Measurements from ENCODE around the gene ZDHHC11B.
"Not testable (repeated sequence)": the region's sequence is repeated elsewhere in the genome, so short reads cannot be mapped to it uniquely, and the experiment has no call there.

The ZDHHC11B gene

DNA sequence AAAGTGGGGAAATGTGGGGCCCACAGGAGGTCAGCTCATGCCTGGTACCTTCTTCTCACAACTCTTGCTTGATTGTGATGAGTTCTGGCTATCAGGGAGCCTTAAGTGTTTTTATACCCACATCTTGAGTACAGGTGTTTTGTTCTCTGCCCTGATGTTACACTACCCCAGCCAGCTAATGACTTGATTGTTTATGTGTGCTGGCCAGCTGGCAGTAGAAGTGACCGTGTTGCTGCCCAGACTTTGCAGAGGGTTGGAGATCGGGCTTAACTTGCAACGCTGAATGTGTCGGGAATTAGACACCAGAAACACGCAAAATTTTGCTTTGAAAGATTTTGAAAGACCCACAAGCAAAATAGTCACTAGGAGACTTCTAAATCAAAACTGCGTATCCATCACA lies 16.9 kb upstream of the ZDHHC11B start:
- H4K91ac ChIP-seq (ENCODE audit: low read depth, low read length, poor library complexity), result no peak overlapping the region
- no CpG with 5 or more reads among the region's 6 CpGs for WGBS, 2 donors (ENCODE audit: extremely low coverage in 2 of 2, insufficient read length in 2 of 2, insufficient replicate concordance in 1 of 2)
- H2AK5ac ChIP-seq (ENCODE audit: low read depth, low read length), result no peak overlapping the region
- H4K8ac ChIP-seq (ENCODE audit: low read depth, low read length), result peak overlapping the region; percentile 82
- DNase-seq (ENCODE audit: low spot score), result no peak
- no peaks in the 10 kb centered on the region for H3K27me3 ChIP-seq (ENCODE audit: control insufficient read depth in 3 of 3, insufficient read depth in 3 of 3, low read depth in 1 of 3, low read length in 3 of 3)
- H2BK5ac ChIP-seq (ENCODE audit: low read length), result no peak overlapping the region
- H3K18ac ChIP-seq (ENCODE audit: low read length), result no peak overlapping the region
- H3K14ac ChIP-seq (ENCODE audit: low read length), result no peak overlapping the region
- no peak overlapping the region for H3K23ac ChIP-seq (ENCODE audit: low read depth, low read length, poor library complexity)
- no peaks in the 10 kb centered on the region for H3K79me1 ChIP-seq (ENCODE audit: low read depth, low read length)
- no peaks in the 10 kb centered on the region for H3K9me3 ChIP-seq (replicated peaks in 1 of 2; ENCODE audit: control insufficient read depth in 2 of 2, insufficient read depth in 1 of 2, low read depth in 1 of 2, low read length in 2 of 2)
- H3K4ac ChIP-seq (ENCODE audit: low read length), result no peak overlapping the region
- no peaks in the 10 kb centered on the region for H3K4me1 ChIP-seq (ENCODE audit: control insufficient read depth in 2 of 2, insufficient read depth in 1 of 2, low read depth in 1 of 2, low read length in 2 of 2)
- H3K36me3 ChIP-seq (replicated peaks in 1 of 2; ENCODE audit: control insufficient read depth in 2 of 2, insufficient read depth in 2 of 2, low read length in 2 of 2), result no peaks in the 10 kb centered on the region
- no peak overlapping the region for H2AFZ ChIP-seq (ENCODE audit: low read length)
- no peak overlapping the region for H2BK120ac ChIP-seq (ENCODE audit: low read depth, low read length)
- no peak overlapping the region for H3K27ac ChIP-seq (replicated peaks; ENCODE audit: low read length)
- H2BK15ac ChIP-seq (ENCODE audit: low read length), result no peak overlapping the region
- H3K9ac ChIP-seq (ENCODE audit: low read depth, low read length, poor library complexity), result no peak overlapping the region
- H2BK12ac ChIP-seq (ENCODE audit: low read length), result no peak overlapping the region
- H3K4me3 ChIP-seq (ENCODE audit: low read length in 2 of 2), result no peak overlapping the region
- no peak overlapping the region for H3K4me2 ChIP-seq (ENCODE audit: insufficient read depth, low read length, poor library complexity, severe bottlenecking)

DNA sequence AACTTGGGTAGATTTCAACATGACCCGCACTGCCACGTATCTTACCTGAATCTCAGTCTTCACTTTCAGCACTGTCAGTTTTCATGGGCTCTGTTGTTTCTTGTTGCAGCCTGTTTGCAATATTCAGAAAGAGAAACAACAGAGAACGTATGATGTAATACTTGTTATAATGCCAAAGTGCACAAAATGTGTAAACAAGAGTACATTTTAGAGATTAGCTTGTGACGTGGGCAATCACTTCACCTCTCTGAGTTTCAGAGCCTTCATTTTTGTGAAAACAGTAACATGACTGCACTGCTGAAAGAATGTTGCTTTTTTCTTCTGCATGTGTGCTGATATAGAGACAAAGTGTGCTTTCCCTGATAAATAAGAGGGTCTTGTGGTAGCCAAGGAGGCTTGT lies 16.5 kb upstream of the ZDHHC11B start:
- not testable (repeated sequence) for H2AFZ ChIP-seq (ENCODE audit: low read length); H3K4me1 ChIP-seq (ENCODE audit: control insufficient read depth in 2 of 2, insufficient read depth in 1 of 2, low read depth in 1 of 2, low read length in 2 of 2); H3K36me3 ChIP-seq (replicated peaks in 1 of 2; ENCODE audit: control insufficient read depth in 2 of 2, insufficient read depth in 2 of 2, low read length in 2 of 2); DNase-seq (ENCODE audit: low spot score); H3K79me1 ChIP-seq (ENCODE audit: low read depth, low read length); H2BK120ac ChIP-seq (ENCODE audit: low read depth, low read length); H3K23ac ChIP-seq (ENCODE audit: low read depth, low read length, poor library complexity); H4K91ac ChIP-seq (ENCODE audit: low read depth, low read length, poor library complexity); H3K18ac ChIP-seq (ENCODE audit: low read length); H3K27ac ChIP-seq (replicated peaks; ENCODE audit: low read length); H3K4ac ChIP-seq (ENCODE audit: low read length); H3K14ac ChIP-seq (ENCODE audit: low read length); H3K4me3 ChIP-seq (ENCODE audit: low read length in 2 of 2); H2BK12ac ChIP-seq (ENCODE audit: low read length); H4K8ac ChIP-seq (ENCODE audit: low read depth, low read length); H3K4me2 ChIP-seq (ENCODE audit: insufficient read depth, low read length, poor library complexity, severe bottlenecking); H3K9me3 ChIP-seq (replicated peaks in 1 of 2; ENCODE audit: control insufficient read depth in 2 of 2, insufficient read depth in 1 of 2, low read depth in 1 of 2, low read length in 2 of 2); H3K9ac ChIP-seq (ENCODE audit: low read depth, low read length, poor library complexity); H2BK15ac ChIP-seq (ENCODE audit: low read length); H3K27me3 ChIP-seq (ENCODE audit: control insufficient read depth in 3 of 3, insufficient read depth in 3 of 3, low read depth in 1 of 3, low read length in 3 of 3); H2BK5ac ChIP-seq (ENCODE audit: low read length); H2AK5ac ChIP-seq (ENCODE audit: low read depth, low read length)
- no CpG with 5 or more reads among the region's 4 CpGs for WGBS, 2 donors (ENCODE audit: extremely low coverage in 2 of 2, insufficient read length in 2 of 2, insufficient replicate concordance in 1 of 2)

DNA sequence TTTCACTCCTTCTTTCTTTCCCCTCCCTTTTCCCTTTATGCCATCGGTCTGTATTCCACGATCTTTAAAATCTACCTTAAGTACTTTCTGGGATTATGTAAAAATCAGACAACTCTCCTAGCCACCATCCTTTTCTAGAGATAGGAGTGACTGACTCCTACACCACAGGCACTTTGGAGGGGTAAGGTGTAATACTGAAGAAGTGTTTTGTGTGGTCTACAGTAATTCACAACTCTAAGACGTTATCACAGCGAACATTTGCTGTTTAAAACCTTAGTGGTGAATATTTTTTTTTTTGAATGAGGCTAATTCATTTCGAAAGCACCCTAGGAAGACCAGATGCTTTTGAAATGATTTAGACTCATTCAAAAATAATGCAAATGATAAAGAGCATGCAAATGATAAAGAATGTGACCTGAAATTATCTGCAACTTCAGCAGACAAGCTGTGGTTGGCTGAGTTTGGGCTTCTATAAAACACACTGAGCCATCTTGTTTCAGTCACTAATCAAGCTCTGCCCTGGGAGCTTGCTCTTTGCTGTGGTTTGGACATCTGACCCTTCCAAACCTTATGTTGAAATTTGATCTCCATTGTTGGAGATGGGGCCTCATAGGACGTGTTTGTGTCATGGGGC lies 14.1 kb upstream of the ZDHHC11B start:
- not testable (repeated sequence) for H4K91ac ChIP-seq (ENCODE audit: low read depth, low read length, poor library complexity); H2AFZ ChIP-seq (ENCODE audit: low read length); H2AK5ac ChIP-seq (ENCODE audit: low read depth, low read length); H2BK5ac ChIP-seq (ENCODE audit: low read length); H2BK12ac ChIP-seq (ENCODE audit: low read length); H3K18ac ChIP-seq (ENCODE audit: low read length); H3K79me1 ChIP-seq (ENCODE audit: low read depth, low read length); H3K4me3 ChIP-seq (ENCODE audit: low read length in 2 of 2); H3K27me3 ChIP-seq (ENCODE audit: control insufficient read depth in 3 of 3, insufficient read depth in 3 of 3, low read depth in 1 of 3, low read length in 3 of 3); H3K9ac ChIP-seq (ENCODE audit: low read depth, low read length, poor library complexity); H2BK120ac ChIP-seq (ENCODE audit: low read depth, low read length); H3K27ac ChIP-seq (replicated peaks; ENCODE audit: low read length); H3K14ac ChIP-seq (ENCODE audit: low read length); H3K36me3 ChIP-seq (replicated peaks in 1 of 2; ENCODE audit: control insufficient read depth in 2 of 2, insufficient read depth in 2 of 2, low read length in 2 of 2); H2BK15ac ChIP-seq (ENCODE audit: low read length); H3K4ac ChIP-seq (ENCODE audit: low read length); DNase-seq (ENCODE audit: low spot score); H4K8ac ChIP-seq (ENCODE audit: low read depth, low read length); H3K4me1 ChIP-seq (ENCODE audit: control insufficient read depth in 2 of 2, insufficient read depth in 1 of 2, low read depth in 1 of 2, low read length in 2 of 2); H3K23ac ChIP-seq (ENCODE audit: low read depth, low read length, poor library complexity); H3K4me2 ChIP-seq (ENCODE audit: insufficient read depth, low read length, poor library complexity, severe bottlenecking)
- peaks cover 3 to 11% of the 10 kb centered on the region in 2 donors for H3K9me3 ChIP-seq (replicated peaks in 1 of 2; ENCODE audit: control insufficient read depth in 2 of 2, insufficient read depth in 1 of 2, low read depth in 1 of 2, low read length in 2 of 2)
- no CpG with 5 or more reads among the region's 6 CpGs for WGBS, 2 donors (ENCODE audit: extremely low coverage in 2 of 2, insufficient read length in 2 of 2, insufficient replicate concordance in 1 of 2)

DNA sequence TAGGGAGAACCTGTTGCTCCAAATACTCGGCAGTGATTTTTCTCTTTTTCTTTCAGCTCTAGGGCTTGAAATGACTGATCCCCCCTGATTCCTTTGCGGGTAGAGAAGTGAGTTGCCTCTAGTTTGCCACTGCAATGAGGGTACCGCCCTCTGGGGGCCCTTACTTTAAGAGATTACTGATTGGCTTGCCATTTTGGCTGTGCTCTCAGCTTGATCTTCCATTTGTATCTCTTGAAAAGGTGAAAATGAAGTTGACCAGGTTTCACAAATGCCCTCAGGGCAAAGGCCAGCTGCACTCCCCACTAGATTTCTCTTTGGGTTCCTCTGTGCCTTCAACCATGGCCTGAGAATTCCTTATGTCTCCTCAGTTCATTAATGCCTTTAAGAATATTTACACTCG lies 13.5 kb upstream of the ZDHHC11B start:
- H2AK5ac ChIP-seq (ENCODE audit: low read depth, low read length); H3K9ac ChIP-seq (ENCODE audit: low read depth, low read length, poor library complexity); H3K18ac ChIP-seq (ENCODE audit: low read length); H3K4me2 ChIP-seq (ENCODE audit: insufficient read depth, low read length, poor library complexity, severe bottlenecking); H2BK5ac ChIP-seq (ENCODE audit: low read length); H4K8ac ChIP-seq (ENCODE audit: low read depth, low read length); H4K91ac ChIP-seq (ENCODE audit: low read depth, low read length, poor library complexity); H2AFZ ChIP-seq (ENCODE audit: low read length); DNase-seq (ENCODE audit: low spot score); H3K36me3 ChIP-seq (replicated peaks in 1 of 2; ENCODE audit: control insufficient read depth in 2 of 2, insufficient read depth in 2 of 2, low read length in 2 of 2); H3K27ac ChIP-seq (replicated peaks; ENCODE audit: low read length); H3K4me3 ChIP-seq (ENCODE audit: low read length in 2 of 2); H3K27me3 ChIP-seq (ENCODE audit: control insufficient read depth in 3 of 3, insufficient read depth in 3 of 3, low read depth in 1 of 3, low read length in 3 of 3); H3K79me1 ChIP-seq (ENCODE audit: low read depth, low read length); H2BK120ac ChIP-seq (ENCODE audit: low read depth, low read length); H2BK12ac ChIP-seq (ENCODE audit: low read length); H3K14ac ChIP-seq (ENCODE audit: low read length); H3K4ac ChIP-seq (ENCODE audit: low read length); H3K23ac ChIP-seq (ENCODE audit: low read depth, low read length, poor library complexity); H2BK15ac ChIP-seq (ENCODE audit: low read length); H3K4me1 ChIP-seq (ENCODE audit: control insufficient read depth in 2 of 2, insufficient read depth in 1 of 2, low read depth in 1 of 2, low read length in 2 of 2): not testable (repeated sequence)
- WGBS, 2 donors (ENCODE audit: extremely low coverage in 2 of 2, insufficient read length in 2 of 2, insufficient replicate concordance in 1 of 2), result no CpG with 5 or more reads among the region's 4 CpGs
- H3K9me3 ChIP-seq (replicated peaks in 1 of 2; ENCODE audit: control insufficient read depth in 2 of 2, insufficient read depth in 1 of 2, low read depth in 1 of 2, low read length in 2 of 2), result peaks cover 3 to 17% of the 10 kb centered on the region in 2 donors
